ENCODE measurements around the gene HINT3. TPM values are rescaled to one million over a fixed set of nuclear protein-coding genes. Genes with fewer than 3 reads are reported as not detected.

The HINT3 gene
- total and polyA plus RNA-seq, 2 of the 13 experiments (the other 11 are each of a cell fraction or from before 2014, with no cell fraction given), result 3.1 to 22.8 TPM

- no peak for TF ChIP-seq PRMT3 (CRISPR knock-in tag; IDR thresholded peaks at IDR 0.05; ENCODE audit: borderline replicate concordance, low read depth)
- 0 out of 2 replicates have a peak, but pooled peaks have one; percentile 5 for TF ChIP-seq MNT (IDR thresholded peaks at IDR 0.05)
- TF ChIP-seq SP5 (CRISPR knock-in tag; IDR thresholded peaks at IDR 0.05; ENCODE audit: borderline replicate concordance, low read depth), result 0 out of 2 replicates have a peak, but pooled peaks have one; percentile 18
- peak; percentile 61; the same call in 1 of the 2 replicates for TF ChIP-seq MAX (IDR thresholded peaks at IDR 0.05)
- TF ChIP-seq ZBTB43 (CRISPR knock-in tag; conservative IDR thresholded peaks at IDR 0.05), result no peak
- 0 out of 2 replicates have a peak, but pooled peaks have one; percentile 15 for TF ChIP-seq ZNF33A (CRISPR knock-in tag; IDR thresholded peaks at IDR 0.05; ENCODE audit: borderline replicate concordance)
Observed at GRCh38 chr6:125957845-125958244, 1.3 kb downstream of the HINT3 start (continued).

- H3K9ac ChIP-seq (ENCODE audit: insufficient read depth, low read depth, low read length), result no peak overlapping the region
- H3K4me1 ChIP-seq (ENCODE audit: insufficient read depth, low read length), result peaks cover 46% of the 10 kb centered on the region
- no peaks in the 10 kb centered on the region; a peak in 1 of 5 replicates for H3K27me3 ChIP-seq (ENCODE audit: control insufficient read depth in 1 of 2, insufficient read depth in 2 of 2, low read length in 2 of 2)
- peak overlapping the region; percentile 4; the same call in 1 of the 2 replicates for H3K4me2 ChIP-seq (ENCODE audit: low read depth, low read length)
- no peaks in the 10 kb centered on the region for H4K20me1 ChIP-seq (ENCODE audit: insufficient read depth, low read length)
- no peak overlapping the region for H2AFZ ChIP-seq (ENCODE audit: low read length)
- DNase-seq (ENCODE audit: low spot score) (no peak), FAIRE-seq (no peak), ATAC-seq (no peak)
- intact Hi-C loops (cut with micrococcal nuclease; ENCODE audit: unreplicated experiment) (no loop called here), in situ Hi-C loops (cut with HindIII; ENCODE audit: extremely low pct_ligation_motif_present, low pct_unique_long_range_greater_than_20kb) (loop anchor here (10.0 kb wide), 1 partner anchor 654 kb away; the partner anchor contains the start of gene HDDC2)
- H3K79me2 ChIP-seq (ENCODE audit: insufficient read depth, low read length), result peaks cover 38% of the 10 kb centered on the region
- ChIA-PET POLR2A (interaction anchor here (3.6 kb wide), 1 partner anchor 28 kb away, joined by 71 read pairs; the partner anchor contains the start of gene TRMT11), CTCF (ENCODE audit: low intra/inter-chr PET ratio, low total read pairs) (no interaction called here)
- no peak overlapping the region for H3K27ac ChIP-seq (ENCODE audit: extremely low read length, insufficient read depth, low read length)
- H3K9me3 ChIP-seq (ENCODE audit: low read length), result no peaks in the 10 kb centered on the region
- no TSS peak for BruUV-seq (replicated peaks)
- no peak overlapping the region for H3K4me3 ChIP-seq (replicated peaks in 1 of 3; ENCODE audit: insufficient read depth in 1 of 3, low read depth in 2 of 3, low read length in 3 of 3)
- peaks cover 0 to 8% of the 10 kb centered on the region in 2 experiments; a peak in 1 of 5 replicates for H3K36me3 ChIP-seq (replicated peaks in 1 of 2; ENCODE audit: control insufficient read depth in 1 of 2, insufficient read depth in 2 of 2, low read length in 2 of 2)
- 94% methylated on average over 4 of the region's 4 CpGs for WGBS (ENCODE audit: low lambda C conversion rate)
- no peak for TF ChIP-seq ETS1 (CRISPR knock-in tag; IDR thresholded peaks at IDR 0.05)
- no peak for TF ChIP-seq ZNF841 (CRISPR knock-in tag; IDR thresholded peaks at IDR 0.05; ENCODE audit: borderline replicate concordance)
- no peak for TF ChIP-seq ZNF619 (CRISPR knock-in tag; IDR thresholded peaks at IDR 0.05)
- TF ChIP-seq HMGXB3 (CRISPR knock-in tag; IDR thresholded peaks at IDR 0.05; ENCODE audit: borderline replicate concordance), result no peak
- TF ChIP-seq ZNF441 (CRISPR knock-in tag; IDR thresholded peaks at IDR 0.05; ENCODE audit: borderline replicate concordance), result no peak
Observed at GRCh38 chr6:125959041-125959440, 2.5 kb downstream of the HINT3 start.
